ENCODE results near the gene ADAMTS13.

ADAMTS13 gene

DNA sequence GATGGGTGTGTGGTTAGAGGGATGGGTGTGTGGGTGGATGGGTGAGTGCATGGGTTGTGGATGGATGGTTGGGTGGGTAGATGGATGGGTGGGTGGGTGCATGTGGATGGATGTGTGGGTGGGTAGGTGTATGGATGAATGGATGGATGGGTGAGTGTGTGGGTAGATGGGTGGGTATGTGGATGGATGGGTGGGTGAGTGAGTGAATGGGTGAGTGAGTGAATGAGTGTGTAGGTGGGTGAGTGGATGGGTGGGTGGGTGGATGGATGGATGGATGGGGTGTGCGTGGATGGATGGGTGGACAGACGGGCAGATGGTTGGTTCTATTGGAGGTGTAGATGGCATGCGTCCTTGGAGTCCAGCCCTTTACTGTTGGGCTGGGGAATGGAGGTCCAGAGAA lies 28.8 kb upstream of the ADAMTS13 start:
- DNase-seq, result no peak

DNA sequence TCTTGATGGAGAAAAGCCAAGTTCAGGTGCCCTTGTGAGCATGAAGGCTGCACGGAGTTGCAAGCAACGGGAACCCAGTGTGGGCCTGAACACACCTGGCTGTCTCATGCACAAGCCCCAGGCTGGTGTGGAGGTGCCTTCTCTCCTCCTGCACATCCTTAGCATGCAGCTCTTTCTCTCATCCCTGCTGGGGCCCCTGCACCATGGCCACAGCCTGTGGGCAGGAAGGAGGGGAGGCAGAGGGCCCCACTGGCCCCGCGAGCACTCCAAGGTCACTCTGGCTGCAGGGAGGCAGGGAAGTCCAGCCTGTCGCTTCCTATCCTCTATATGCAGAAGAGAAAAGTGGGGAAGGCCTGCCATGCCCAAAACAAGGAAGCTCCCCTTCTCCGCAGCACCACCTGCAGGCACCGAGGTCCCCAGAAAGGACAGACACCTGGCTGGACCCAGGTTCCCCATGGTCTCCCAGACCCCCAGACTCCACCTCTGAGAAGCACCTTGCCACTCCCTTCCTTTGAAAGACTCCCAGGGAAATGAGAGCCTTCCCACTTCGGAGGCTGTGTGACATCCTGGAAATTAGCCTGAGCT lies 27.4 kb upstream of the ADAMTS13 start:
- DNase-seq, result no peak

DNA sequence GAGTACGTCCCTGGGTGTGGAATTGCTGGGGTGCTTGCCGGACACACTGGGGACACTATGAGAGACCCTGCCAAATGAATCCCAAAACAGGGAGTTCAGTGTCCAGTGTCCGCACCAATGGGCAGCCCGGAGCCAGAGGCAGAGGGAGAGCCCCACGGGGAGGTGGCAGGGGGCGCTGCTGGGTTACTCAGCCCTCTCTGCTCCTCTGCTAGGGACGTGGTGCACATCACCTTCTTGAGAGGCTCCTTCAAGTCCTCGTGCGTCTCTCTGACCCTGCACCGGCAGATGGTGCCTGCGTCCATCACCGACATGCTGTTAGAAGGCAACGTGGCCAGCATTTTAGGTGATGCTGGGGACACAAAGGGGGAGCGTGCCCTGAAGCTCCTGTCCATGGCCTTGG lies 25.2 kb upstream of the ADAMTS13 start:
- DNase-seq, result no peak

DNA sequence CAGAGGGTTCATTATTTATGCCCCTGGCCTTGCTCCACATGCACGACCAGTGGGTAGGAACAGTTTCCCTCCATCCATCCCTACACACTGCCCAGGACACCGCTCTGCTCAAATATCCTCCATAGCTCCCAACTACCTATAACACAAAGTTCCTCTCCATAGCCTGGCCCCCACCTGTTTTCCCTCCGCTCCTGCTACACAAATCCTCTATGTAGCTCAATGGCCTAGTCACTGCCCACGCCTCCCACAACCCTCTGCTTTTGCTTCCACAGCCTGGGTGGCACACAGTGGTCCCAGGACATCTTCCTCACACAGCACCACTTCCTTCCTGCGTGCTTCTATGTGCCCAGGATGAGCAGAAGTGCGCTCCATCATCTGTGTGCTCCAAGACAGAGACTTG lies 24.8 kb upstream of the ADAMTS13 start:
- no peak for DNase-seq

DNA sequence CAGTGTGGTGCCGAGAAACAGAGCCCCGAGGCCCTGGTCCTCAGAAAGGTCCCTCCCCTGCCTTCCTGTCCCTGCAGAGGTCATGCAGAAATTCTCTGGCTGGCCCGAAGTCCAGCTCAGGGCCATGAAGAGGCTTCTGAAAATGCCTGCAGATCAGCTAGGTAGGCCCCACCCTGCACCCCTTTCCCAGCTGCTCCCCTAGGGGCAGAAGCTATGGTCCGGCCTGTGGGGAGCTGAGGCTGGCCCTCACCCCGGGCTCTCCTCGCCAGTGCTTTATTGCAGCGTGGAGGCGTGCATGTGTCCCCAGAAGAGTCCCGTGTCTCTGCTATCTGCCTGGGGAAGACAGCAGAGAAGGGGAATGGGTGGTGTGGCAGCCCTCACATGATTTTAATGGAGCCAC lies 24.3 kb upstream of the ADAMTS13 start:
- no peak for DNase-seq

DNA sequence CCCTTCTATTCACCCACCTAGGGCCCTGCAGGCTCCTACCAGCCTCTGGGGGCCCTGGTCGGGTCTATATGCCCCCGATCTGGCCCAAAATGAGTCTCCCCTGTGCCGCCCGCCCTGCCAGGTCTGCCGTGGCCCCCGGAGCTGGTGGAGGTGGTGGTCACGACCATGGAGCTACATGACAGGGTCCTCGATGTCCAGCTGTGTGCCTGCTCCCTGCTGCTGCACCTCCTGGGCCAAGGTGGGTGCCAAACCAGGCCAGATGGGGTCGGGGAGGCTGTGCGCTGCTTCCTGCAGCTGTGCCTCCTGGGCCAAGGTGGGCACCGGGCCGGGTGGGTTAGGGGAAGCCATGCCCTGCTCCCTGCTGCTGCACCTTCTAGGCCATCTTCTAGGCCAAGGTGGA lies 21.9 kb upstream of the ADAMTS13 start:
- no peak for DNase-seq

DNA sequence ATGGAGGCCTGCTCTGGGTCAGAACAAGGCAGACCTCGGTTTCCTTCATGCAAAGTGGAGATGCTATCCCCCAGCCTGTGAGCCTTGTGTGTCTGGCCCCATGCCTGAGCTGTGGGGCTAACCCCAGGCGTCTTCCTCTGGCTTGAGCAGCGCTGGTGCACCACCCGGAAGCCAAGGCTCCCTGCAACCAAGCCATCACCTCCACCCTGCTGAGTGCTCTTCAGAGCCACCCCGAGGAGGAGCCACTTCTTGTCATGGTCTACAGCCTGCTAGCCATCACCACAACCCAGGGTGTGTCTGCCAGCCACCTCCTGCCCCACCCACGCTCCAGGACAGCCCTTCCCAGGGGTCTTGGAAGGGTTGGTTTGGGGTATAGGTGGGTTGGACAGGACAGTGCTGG lies 20.6 kb upstream of the ADAMTS13 start:
- no peak for DNase-seq

DNA sequence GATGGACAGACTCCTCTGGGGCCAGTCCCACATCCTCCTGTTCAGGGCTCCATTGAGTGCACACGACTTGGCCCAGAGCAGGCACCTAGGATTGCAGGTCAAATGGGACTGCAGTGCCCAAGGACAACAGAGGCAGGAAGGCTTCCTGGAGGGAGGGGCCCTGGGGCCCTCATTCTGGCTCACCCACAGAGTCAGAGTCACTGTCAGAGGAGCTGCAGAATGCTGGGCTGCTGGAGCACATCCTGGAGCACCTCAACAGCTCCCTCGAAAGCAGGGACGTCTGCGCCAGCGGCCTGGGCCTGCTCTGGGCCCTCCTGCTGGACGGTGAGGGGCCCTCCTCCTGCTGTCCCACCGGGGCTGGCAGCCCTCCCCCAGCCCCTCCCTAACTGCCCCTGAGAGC lies 19.5 kb upstream of the ADAMTS13 start:
- no peak for DNase-seq

DNA sequence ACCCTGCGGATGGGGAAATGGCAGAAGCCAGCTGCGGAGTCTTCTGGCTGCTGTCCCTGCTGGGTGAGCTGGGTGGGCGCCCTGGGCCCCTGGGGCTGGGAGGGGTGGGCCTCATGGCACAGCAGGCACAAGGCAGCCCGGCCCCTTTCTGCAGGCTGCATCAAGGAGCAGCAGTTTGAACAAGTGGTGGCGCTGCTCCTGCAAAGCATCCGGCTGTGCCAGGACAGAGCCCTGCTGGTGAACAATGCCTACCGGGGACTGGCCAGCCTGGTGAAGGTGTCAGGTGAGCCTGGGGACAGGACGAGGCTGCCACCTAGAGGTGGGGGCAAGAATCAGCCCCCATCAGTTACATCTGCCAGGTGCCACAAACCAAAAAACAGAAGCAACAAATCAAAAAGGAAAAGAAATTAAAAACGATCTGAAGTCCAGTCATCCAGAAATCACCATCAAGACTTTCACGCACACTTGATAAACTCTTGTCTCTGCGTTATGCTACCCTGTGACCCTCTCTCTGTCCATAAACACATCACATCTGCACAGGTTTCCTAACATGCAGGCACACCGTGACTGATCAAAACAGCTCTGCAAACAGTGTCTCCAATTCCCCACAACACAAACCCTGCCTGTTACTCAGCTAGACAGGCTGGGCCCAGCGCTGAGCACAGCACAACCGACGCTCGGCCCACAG lies 18.3 kb upstream of the ADAMTS13 start:
- DNase-seq, result peak; percentile 38

DNA sequence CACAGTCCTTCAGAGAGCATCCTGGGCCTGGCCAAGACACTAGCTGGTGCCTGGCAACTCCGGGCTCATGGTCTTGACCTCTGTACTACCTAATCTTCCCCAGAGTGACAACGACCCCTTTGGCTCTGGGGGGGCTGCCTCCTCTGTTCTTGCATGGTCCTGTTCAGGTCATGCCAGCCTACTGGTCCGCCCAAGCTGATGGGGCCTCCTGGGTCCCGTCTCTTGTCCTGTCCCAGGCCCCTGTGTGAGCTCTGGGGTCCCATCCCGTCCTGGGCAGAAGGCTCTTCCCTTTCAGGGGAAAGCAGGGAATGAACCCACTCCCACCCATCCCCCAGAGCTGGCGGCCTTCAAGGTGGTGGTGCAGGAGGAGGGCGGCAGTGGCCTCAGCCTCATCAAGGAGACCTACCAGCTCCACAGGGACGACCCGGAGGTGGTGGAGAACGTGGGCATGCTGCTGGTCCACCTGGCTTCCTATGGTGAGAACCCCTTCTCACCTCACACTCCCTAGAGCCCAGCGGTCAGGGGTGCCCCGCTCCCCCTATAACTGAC lies 17.6 kb upstream of the ADAMTS13 start:
- DNase-seq, result no peak

DNA sequence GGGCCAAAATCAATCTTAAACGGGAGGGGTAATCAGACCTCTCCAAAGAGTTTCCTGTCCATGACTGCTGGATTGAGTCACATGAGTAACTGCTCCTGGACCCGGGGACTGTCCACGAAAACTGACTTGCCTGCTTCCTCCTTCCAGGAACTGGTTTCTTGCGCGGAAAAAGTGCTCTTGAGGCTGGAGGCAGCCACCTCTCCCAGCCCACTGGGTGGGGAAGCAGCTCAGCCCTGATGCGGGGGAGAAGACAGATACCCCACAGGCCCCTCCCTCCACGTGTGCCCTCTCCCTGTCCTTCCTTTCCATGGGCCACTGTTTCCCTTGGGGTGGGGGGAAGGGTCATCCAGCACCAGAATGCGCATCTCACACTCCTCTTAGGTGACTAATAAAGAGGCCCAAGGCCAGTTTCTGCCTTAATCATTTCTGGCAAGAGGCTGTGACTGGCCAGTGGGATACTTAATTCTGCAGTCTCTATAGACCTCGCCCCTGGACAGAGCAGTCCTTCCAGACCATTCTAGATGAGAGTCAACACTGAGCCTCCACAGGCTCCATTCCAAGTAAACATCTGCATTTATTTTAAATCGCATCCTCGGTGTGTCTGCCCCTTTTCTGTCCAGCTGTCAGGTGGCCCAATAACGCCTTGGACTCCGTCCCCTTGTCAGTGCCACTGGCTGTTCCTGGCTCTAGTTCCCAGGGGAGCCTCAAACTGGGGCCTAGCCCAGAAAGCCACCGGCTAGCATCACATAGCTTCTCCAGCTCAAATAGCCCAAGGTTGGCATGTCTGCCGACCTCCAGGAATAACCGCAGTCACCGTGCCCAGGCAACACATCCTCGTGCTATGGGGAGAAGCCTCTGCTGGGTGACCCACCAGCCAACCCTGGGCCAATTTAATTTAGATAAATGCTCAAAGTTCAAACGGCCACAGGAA lies 16.4 kb upstream of the ADAMTS13 start:
- DNase-seq, result no peak

DNA sequence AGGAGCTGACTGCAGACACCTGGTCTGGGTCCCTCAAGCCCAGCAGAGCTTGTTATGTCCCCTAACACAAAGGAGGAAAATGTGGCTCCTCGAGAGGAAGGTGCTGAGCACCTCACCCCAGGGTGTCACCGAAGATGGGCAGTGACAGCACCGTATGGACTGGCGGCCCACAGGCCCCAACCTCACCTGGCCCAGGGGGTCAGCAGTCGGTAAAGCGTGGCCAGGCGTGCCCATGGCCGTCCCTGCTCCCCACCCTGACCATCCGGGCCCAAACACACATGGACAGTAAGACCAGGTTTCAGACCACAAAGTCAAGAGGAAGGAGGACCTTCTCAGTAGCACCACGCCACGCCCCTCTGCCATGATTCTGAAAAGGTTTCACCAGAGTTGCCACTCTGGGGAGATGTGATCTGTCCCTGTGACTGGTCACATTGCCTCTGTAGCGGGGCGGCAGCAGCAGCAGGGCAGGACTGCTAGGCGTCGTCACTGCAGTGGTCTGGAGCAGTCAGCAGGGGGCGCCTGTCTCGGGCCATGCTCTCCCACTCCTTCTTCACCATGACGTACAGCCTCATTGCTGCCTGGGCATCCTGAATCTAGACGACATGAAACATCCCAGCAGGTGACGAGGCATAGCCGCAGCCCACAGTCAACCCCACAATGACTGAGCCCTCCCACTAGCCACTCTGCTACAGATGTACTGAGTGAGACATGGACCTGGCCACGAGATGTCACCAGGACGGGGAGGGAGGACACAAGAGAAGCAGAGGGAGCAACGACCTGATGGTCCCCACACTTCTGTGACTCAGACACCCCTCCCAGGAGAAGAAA lies 15.5 kb upstream of the ADAMTS13 start:
- peak; percentile 84 for DNase-seq

DNA sequence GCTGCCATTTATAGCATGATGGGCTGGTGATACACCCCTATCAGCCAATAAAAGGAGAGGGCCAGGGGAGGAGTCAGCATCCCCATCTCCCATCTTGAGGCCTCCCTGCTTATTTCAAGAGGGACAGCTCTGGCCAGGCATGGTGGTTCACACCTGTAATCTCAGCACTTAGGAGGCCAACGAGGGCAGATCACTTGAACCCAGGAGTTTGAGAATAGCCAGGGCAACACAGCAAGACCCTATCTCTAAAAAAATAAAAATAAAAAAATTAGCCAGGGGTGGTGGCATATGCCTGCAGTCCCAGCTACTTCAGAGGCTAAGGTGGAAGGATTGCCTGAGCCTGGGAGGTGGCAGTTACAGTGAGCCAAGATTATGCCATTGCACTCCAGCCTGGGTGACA lies 14.1 kb upstream of the ADAMTS13 start:
- DNase-seq, result no peak

DNA sequence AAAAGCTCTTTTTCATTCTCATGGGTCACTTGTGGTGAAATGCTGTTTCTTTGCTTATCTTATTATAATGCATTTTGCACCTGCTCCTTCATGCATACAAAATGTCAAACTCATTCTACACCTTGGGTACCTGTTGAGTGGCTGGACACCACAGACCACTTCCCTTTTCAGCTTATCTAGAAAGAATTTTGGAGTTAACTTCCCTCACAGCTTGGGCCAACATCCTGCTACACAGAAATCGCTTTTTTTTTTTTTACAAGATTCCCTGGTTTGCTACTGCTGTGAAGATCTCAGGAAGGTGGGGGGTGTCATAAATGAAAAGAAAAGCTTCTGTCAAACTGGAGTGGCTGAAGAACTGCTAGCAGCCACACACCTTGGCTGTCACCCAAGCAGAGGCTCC lies 7.0 kb upstream of the ADAMTS13 start:
- DNase-seq, result no peak

DNA sequence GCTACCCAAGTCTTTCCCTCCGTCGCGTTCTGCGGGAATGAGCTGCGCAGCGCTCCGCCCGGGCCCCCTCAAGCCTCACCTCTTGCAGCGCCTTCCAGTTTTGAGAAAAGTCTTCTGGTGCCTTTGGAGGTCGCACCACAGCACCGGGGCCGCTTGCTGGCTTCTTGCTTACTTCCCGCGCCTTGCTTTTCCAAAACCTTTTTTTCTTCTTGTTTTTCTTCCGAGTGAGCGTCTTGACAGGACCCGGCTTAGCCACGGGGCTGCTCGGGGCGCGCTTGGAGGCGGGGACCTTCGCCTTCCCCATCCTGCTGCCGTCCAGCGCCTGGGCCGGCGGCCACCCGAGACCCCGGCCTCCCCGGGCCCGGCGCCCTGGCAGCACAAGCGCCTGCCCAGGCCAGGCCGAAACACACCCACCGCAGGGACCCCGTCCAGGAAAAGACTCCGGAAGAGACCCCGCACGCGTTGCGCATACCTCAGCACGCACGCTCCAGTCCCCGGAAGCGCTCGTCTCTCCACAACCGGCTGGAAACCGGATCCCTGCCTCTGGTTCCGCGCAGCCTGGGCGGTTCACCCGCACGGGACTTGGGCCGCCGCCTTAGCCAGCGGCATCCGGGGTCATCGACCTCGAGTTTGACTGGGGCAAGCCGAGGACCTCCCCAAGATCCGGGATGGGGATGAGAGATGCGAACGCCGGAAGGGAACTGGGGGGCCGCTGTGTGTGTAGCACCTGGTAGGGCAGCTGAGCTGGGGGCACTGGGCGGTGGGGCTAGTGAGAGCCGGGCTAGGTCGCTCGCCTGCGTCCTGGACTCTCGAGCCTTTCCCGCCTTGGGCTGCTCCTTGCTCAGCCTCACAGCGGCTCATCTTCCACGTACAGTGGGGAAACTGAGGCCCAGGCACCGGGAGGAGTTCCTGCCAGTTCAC lies 4.4 kb upstream of the ADAMTS13 start, which contains the start of gene REXO4:
Gene REXO4 (minus strand): TSS at position 470 of the 921 bp plus-strand sequence. CDS start 166 bp downstream, at position 304.
- DNase-seq, result peak; percentile 89

DNA sequence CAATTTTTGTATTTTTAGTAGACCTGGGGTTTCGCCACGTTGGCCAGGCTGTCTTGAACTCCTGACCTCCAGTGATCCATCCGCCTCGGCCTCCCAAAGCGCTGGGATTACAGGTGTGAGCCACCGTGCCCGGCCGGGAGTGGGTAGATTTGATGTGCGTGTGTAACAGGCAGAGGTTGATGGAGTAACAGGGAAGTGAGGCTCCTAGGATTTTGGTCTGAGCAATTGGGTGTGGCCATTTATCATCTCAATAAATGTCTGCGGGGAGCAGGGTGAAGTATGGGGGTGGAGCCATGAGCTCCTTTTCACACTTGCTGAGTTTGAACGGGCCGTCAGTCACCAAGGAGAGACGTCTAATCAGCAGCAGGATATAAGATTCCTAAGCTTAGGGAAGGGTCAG lies 3.2 kb upstream of the ADAMTS13 start:
- DNase-seq, result no peak

DNA sequence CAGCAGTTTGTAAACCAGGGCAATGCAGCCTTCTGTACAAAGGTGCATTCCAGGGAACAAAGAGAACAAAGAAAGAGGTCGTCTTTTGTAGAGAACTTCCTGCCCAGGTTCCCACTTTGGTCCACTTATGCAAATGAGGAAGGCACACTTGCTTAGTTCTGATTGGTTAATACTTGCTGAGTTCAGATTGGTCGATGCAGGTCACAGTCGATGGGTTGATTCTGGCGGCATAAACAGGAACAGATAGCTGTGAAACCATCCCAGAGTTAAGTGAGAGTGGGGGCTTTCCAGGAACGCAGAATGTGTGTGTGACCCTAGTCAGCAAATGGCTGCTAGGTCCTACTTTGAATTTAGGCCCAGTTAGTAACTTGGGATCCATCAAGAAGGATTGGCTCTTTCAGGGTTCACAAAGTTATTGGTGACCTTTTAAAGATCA lies 1.8 kb upstream of the ADAMTS13 start:
- peak; percentile 19 for DNase-seq

DNA sequence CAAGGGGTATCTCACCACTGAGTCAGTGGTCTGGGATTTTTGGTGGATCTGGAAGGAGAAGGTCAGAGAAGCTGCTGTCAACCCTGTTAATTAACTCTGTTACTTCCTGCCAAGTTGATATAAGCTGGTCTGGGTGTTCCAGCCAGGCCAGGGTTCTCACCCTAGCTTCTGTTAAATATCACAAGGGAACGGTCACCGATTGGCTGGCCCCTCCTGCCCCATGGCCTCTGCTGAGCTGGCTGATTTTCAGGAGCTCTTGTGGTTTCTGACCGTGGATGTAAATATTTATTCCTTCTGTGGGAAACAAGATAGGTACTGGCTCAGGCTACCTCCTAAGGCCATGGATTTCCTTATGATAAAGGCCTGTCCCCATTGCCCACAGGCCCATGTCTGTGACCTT lies 1.0 kb downstream of the ADAMTS13 start:
- DNase-seq, result no peak

DNA sequence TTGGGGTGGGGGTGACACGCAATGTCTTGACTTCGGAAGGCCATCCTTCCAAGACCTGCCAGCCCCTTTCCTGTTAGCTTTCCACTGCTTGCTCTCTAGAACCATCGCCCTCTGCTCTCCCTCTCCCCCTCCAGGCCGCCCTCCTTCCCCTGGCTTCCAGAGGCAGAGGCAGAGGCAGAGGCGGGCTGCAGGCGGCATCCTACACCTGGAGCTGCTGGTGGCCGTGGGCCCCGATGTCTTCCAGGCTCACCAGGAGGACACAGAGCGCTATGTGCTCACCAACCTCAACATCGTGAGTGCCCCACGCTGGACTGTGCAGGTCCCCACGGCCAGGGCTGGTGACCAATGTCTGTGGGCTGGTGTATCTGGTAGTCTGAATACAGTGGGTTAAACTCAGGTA lies 2.0 kb downstream of the ADAMTS13 start:
- no peak for DNase-seq

DNA sequence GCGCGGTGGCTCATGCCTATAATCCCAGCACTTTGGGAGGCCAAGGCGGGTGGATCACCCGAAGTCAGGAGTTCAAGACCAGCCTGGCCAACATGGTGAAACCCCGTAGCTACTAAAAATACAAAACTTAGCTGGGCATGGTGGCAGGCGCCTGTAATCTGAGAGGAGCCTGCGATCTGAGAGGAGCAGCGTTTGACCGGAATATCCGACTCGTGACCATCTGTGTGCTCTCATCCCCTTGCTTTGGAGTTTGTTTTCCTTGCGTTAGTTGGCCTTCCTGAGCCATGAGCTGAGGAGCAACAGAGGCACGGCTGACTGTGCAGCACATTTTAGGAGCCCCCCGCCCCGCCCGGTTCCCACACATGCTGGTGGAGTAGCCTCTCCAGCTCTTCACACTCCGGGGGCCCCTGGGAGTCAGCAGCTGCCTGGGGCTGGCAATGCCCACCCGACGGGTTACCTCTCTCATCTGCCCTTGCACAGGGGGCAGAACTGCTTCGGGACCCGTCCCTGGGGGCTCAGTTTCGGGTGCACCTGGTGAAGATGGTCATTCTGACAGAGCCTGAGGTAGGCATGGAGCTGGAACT lies 3.0 kb downstream of the ADAMTS13 start:
- no peak for DNase-seq

DNA sequence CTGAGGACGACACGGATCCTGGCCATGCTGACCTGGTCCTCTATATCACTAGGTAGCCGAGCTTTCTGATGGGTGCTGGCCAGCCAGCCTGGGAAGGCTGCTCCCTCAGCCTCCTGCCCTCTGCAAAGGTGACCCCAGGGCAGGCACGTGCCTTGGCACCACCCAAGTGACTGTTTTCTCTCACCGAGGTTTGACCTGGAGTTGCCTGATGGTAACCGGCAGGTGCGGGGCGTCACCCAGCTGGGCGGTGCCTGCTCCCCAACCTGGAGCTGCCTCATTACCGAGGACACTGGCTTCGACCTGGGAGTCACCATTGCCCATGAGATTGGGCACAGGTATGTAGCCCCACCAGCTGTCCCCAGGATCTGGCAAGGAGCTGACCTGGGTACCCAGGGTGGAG lies 3.8 kb downstream of the ADAMTS13 start:
- DNase-seq, result no peak
